ENCODE measurements around the gene DENND1A. TPM values are rescaled to one million over a fixed set of nuclear protein-coding genes. Genes with fewer than 3 reads are reported as not detected.

Gene DENND1A
- total and polyA plus RNA-seq, 4 donors, result 7.9 to 22.0 (median 13.9) TPM

DNA sequence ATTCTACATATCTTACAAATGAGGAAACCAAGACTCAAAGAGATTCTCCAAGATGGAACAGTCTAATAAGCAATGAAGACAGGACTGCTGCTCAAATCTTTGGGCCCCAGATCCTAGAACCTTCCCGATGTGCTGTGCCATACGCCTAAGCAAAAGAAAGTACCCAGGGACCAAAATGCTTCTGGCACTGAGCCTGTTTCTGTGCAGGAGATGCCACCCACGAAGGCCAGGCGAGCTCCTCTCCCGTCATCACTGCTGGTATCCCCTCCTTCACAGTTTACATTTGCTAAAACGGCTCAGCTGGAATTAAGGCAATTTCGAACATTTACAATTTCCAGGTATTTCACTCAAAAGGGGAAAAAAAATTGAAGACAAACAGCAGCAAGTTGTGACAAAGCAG lies 277.5 kb downstream of the DENND1A start:
- H3K9me3 ChIP-seq (ENCODE audit: control insufficient read depth in 4 of 4, low read length in 3 of 4), result no peaks in the 10 kb centered on the region
- no peaks in the 10 kb centered on the region for H3K27me3 ChIP-seq (ENCODE audit: control insufficient read depth in 4 of 4, insufficient read depth in 4 of 4, low read length in 3 of 4)
- WGBS, result 97% methylated on average over 7 of the region's 7 CpGs
- H3K27ac ChIP-seq (ENCODE audit: low read depth in 1 of 2, low read length in 2 of 2), result no peak overlapping the region
- no peak overlapping the region for H3K9ac ChIP-seq (ENCODE audit: low read depth in 1 of 2, low read length in 2 of 2)
- H3K36me3 ChIP-seq (ENCODE audit: control insufficient read depth in 4 of 4, insufficient read depth in 3 of 4, low read depth in 1 of 4, low read length in 3 of 4), result peaks cover 0 to 3% (median 0%) of the 10 kb centered on the region in 4 donors
- TF ChIP-seq FOXA1 (IDR thresholded peaks at IDR 0.05), result no peak
- no peak for TF ChIP-seq TAF1 (conservative IDR thresholded peaks at IDR 0.05)
- no peak for TF ChIP-seq YY1 (IDR thresholded peaks at IDR 0.05)
- TF ChIP-seq HNF4G (IDR thresholded peaks at IDR 0.05), result no peak
- TF ChIP-seq ZBTB33 (IDR thresholded peaks at IDR 0.05), result no peak
- TF ChIP-seq GABPA (IDR thresholded peaks at IDR 0.05 in 1 of 2, conservative IDR thresholded peaks at IDR 0.05 in 1 of 2), result no peak
- peaks cover 0 to 1% (median 0%) of the 10 kb centered on the region in 4 donors for H3K4me1 ChIP-seq (ENCODE audit: control insufficient read depth in 4 of 4, insufficient read depth in 4 of 4, low read length in 3 of 4)
- DNase-seq (ENCODE audit: low spot score), result no peak
- H3K4me3 ChIP-seq (ENCODE audit: low read depth in 1 of 3, low read length in 3 of 3), result no peak overlapping the region

GRCh38 chr9:123651871-123652270 lies 278.1 kb downstream of the DENND1A start:
- TF ChIP-seq HNF4G (IDR thresholded peaks at IDR 0.05), result no peak
- no peak for TF ChIP-seq NR2F2 (IDR thresholded peaks at IDR 0.05)
- 98% methylated on average over 5 of the region's 5 CpGs for WGBS
- DNase-seq (ENCODE audit: low spot score), result no peak
- H3K9me3 ChIP-seq (ENCODE audit: control insufficient read depth in 4 of 4, low read length in 3 of 4), result no peaks in the 10 kb centered on the region
- no peaks in the 10 kb centered on the region for H3K27me3 ChIP-seq (ENCODE audit: control insufficient read depth in 4 of 4, insufficient read depth in 4 of 4, low read length in 3 of 4)
- no peak overlapping the region for H3K4me3 ChIP-seq (ENCODE audit: low read depth in 1 of 3, low read length in 3 of 3)
- H3K4me1 ChIP-seq (ENCODE audit: control insufficient read depth in 4 of 4, insufficient read depth in 4 of 4, low read length in 3 of 4), result peaks cover 0 to 4% (median 0%) of the 10 kb centered on the region in 4 donors
- H3K27ac ChIP-seq (ENCODE audit: low read depth in 1 of 2, low read length in 2 of 2), result no peak overlapping the region
- H3K9ac ChIP-seq (ENCODE audit: low read depth in 1 of 2, low read length in 2 of 2), result no peak overlapping the region
- H3K36me3 ChIP-seq (ENCODE audit: control insufficient read depth in 4 of 4, insufficient read depth in 3 of 4, low read depth in 1 of 4, low read length in 3 of 4), result peaks cover 0 to 3% (median 0%) of the 10 kb centered on the region in 4 donors

GRCh38 chr9:123651273-123651672 lies 278.7 kb downstream of the DENND1A start:
- no peak overlapping the region for H3K9ac ChIP-seq (ENCODE audit: low read depth in 1 of 2, low read length in 2 of 2)
- no peaks in the 10 kb centered on the region for H3K27me3 ChIP-seq (ENCODE audit: control insufficient read depth in 4 of 4, insufficient read depth in 4 of 4, low read length in 3 of 4)
- no peak for DNase-seq (ENCODE audit: low spot score)
- TF ChIP-seq JUND (IDR thresholded peaks at IDR 0.05) (peak in 1 of 2 donors; percentile 72), FOXA2 (IDR thresholded peaks at IDR 0.05) (peak; percentile 92), EGR1 (IDR thresholded peaks at IDR 0.05; ENCODE audit: low read depth in 2 of 2) (peak in 1 of 2 donors; percentile 50), TAF1 (conservative IDR thresholded peaks at IDR 0.05) (no peak), MAX (IDR thresholded peaks at IDR 0.05) (peak; percentile 98), YY1 (IDR thresholded peaks at IDR 0.05) (peak; percentile 86), SP1 (IDR thresholded peaks at IDR 0.05) (peak; percentile 54), RAD21 (IDR thresholded peaks at IDR 0.05) (peak in 1 of 2 donors; percentile 48), FOXA1 (IDR thresholded peaks at IDR 0.05) (peak; percentile 92), RXRA (IDR thresholded peaks at IDR 0.05) (peak; percentile 76 to 87), NR2F2 (IDR thresholded peaks at IDR 0.05) (peak; percentile 36), HNF4G (IDR thresholded peaks at IDR 0.05) (no peak), GABPA (IDR thresholded peaks at IDR 0.05 in 1 of 2, conservative IDR thresholded peaks at IDR 0.05 in 1 of 2) (peak in 1 of 2 donors; percentile 11), HNF4A (conservative IDR thresholded peaks at IDR 0.05) (peak; percentile 57 to 73), ZBTB33 (IDR thresholded peaks at IDR 0.05) (peak; percentile 69)
- TF ChIP-seq, protein P1, sequence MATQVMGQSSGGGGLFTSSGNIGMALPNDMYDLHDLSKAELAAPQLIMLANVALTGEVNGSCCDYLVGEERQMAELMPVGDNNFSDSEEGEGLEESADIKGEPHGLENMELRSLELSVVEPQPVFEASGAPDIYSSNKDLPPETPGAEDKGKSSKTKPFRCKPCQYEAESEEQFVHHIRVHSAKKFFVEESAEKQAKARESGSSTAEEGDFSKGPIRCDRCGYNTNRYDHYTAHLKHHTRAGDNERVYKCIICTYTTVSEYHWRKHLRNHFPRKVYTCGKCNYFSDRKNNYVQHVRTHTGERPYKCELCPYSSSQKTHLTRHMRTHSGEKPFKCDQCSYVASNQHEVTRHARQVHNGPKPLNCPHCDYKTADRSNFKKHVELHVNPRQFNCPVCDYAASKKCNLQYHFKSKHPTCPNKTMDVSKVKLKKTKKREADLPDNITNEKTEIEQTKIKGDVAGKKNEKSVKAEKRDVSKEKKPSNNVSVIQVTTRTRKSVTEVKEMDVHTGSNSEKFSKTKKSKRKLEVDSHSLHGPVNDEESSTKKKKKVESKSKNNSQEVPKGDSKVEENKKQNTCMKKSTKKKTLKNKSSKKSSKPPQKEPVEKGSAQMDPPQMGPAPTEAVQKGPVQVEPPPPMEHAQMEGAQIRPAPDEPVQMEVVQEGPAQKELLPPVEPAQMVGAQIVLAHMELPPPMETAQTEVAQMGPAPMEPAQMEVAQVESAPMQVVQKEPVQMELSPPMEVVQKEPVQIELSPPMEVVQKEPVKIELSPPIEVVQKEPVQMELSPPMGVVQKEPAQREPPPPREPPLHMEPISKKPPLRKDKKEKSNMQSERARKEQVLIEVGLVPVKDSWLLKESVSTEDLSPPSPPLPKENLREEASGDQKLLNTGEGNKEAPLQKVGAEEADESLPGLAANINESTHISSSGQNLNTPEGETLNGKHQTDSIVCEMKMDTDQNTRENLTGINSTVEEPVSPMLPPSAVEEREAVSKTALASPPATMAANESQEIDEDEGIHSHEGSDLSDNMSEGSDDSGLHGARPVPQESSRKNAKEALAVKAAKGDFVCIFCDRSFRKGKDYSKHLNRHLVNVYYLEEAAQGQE (IDR thresholded peaks at IDR 0.05), result peak; percentile 59
- TF ChIP-seq, protein P2, sequence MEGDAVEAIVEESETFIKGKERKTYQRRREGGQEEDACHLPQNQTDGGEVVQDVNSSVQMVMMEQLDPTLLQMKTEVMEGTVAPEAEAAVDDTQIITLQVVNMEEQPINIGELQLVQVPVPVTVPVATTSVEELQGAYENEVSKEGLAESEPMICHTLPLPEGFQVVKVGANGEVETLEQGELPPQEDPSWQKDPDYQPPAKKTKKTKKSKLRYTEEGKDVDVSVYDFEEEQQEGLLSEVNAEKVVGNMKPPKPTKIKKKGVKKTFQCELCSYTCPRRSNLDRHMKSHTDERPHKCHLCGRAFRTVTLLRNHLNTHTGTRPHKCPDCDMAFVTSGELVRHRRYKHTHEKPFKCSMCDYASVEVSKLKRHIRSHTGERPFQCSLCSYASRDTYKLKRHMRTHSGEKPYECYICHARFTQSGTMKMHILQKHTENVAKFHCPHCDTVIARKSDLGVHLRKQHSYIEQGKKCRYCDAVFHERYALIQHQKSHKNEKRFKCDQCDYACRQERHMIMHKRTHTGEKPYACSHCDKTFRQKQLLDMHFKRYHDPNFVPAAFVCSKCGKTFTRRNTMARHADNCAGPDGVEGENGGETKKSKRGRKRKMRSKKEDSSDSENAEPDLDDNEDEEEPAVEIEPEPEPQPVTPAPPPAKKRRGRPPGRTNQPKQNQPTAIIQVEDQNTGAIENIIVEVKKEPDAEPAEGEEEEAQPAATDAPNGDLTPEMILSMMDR (IDR thresholded peaks at IDR 0.05; ENCODE audit: low read depth, low read length, missing input control), result no peak
- TF ChIP-seq, protein P3, sequence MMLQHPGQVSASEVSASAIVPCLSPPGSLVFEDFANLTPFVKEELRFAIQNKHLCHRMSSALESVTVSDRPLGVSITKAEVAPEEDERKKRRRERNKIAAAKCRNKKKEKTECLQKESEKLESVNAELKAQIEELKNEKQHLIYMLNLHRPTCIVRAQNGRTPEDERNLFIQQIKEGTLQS (IDR thresholded peaks at IDR 0.05), result no peak
- no peaks in the 10 kb centered on the region for H3K9me3 ChIP-seq (ENCODE audit: control insufficient read depth in 4 of 4, low read length in 3 of 4)
- 32% methylated on average over 8 of the region's 8 CpGs for WGBS
- no peak overlapping the region for H3K27ac ChIP-seq (ENCODE audit: low read depth in 1 of 2, low read length in 2 of 2)
- no peak overlapping the region for H3K4me3 ChIP-seq (ENCODE audit: low read depth in 1 of 3, low read length in 3 of 3)
- peaks cover 0 to 6% (median 0%) of the 10 kb centered on the region in 4 donors for H3K36me3 ChIP-seq (ENCODE audit: control insufficient read depth in 4 of 4, insufficient read depth in 3 of 4, low read depth in 1 of 4, low read length in 3 of 4)
- H3K4me1 ChIP-seq (ENCODE audit: control insufficient read depth in 4 of 4, insufficient read depth in 4 of 4, low read length in 3 of 4), result peaks cover 0 to 4% (median 0%) of the 10 kb centered on the region in 4 donors
